SK-N-SH treated with all-trans-retinoic acid at 6 μM for 48 hours (cell line): ENCODE data around the gene CCDC106.

Source experiments
- ATAC-seq: fragments of 200-7000 bp; cut with Tn5 transposase; 3 replicates; pipeline ENCODE4 v1.9.1; 2020; ENCODE audit warnings: mild to moderate bottlenecking, moderate library complexity
- ARNTL ChIP-seq: fragments of 450-650 bp; formaldehyde crosslinking; IDR thresholded peaks from 2 replicates; pipeline ENCODE4 v1.5.0; 2020; ENCODE audit warnings: low read depth, mild to moderate bottlenecking, moderate library complexity, borderline replicate concordance
- BACH2 ChIP-seq: fragments of 250-450 bp; sonication (Bioruptor Pico); IDR thresholded peaks from 2 replicates; pipeline ENCODE4 v1.9.0; 2021; ENCODE audit warnings: mild to moderate bottlenecking, borderline replicate concordance
- CREB5 ChIP-seq: fragments of 250-450 bp; sonication (Bioruptor Pico); IDR thresholded peaks from 2 replicates; pipeline ENCODE4 v1.5.1; 2020; ENCODE audit warnings: low read depth, mild to moderate bottlenecking, moderate library complexity
- CSDC2 ChIP-seq: fragments of 250-450 bp; sonication (Bioruptor Pico); IDR thresholded peaks from 2 replicates; pipeline ENCODE4 v1.5.0; 2020; ENCODE audit warnings: mild to moderate bottlenecking, moderate library complexity
- CSRNP3 ChIP-seq: fragments of 250-450 bp; sonication (Bioruptor Pico); IDR thresholded peaks from 2 replicates; pipeline ENCODE4 v1.5.1; 2021; ENCODE audit warnings: mild to moderate bottlenecking, moderate library complexity
- ESRRG ChIP-seq: fragments of 250-450 bp; sonication (Bioruptor Pico); IDR thresholded peaks from 2 replicates; pipeline ENCODE4 v1.6.1; 2021; ENCODE audit warnings: mild to moderate bottlenecking
- GLIS3 ChIP-seq: fragments of 250-450 bp; sonication (Bioruptor Pico); IDR thresholded peaks from 2 replicates; pipeline ENCODE4 v1.5.0; 2020; ENCODE audit warnings: mild to moderate bottlenecking, moderate library complexity
- ISL1 ChIP-seq: fragments of 250-450 bp; sonication (Bioruptor Pico); IDR thresholded peaks from 2 replicates; pipeline ENCODE4 v2.1.2; 2022; ENCODE audit warnings: mild to moderate bottlenecking, moderate library complexity
- OSR1 ChIP-seq: fragments of 250-450 bp; sonication (Bioruptor Pico); IDR thresholded peaks from 2 replicates; pipeline ENCODE4 v1.8.0; 2022; ENCODE audit warnings: moderate library complexity, mild to moderate bottlenecking, inconsistent platforms
- PATZ1 ChIP-seq: fragments of 250-450 bp; sonication (Bioruptor Pico); IDR thresholded peaks from 2 replicates; pipeline ENCODE4 v1.8.0; 2020; ENCODE audit warnings: mild to moderate bottlenecking, moderate library complexity, borderline replicate concordance
- PPARA ChIP-seq: fragments of 250-450 bp; sonication (Bioruptor Pico); IDR thresholded peaks from 2 replicates; pipeline ENCODE4 v1.5.0; 2020; ENCODE audit warnings: mild to moderate bottlenecking, borderline replicate concordance
- RARB ChIP-seq: fragments of 250-450 bp; sonication (Bioruptor Pico); IDR thresholded peaks from 2 replicates; pipeline ENCODE4 v1.8.0; 2021; ENCODE audit warnings: mild to moderate bottlenecking, moderate library complexity
- SNAI2 ChIP-seq: fragments of 250-450 bp; sonication (Bioruptor Pico); IDR thresholded peaks from 2 replicates; pipeline ENCODE4 v1.5.0; 2020; ENCODE audit warnings: mild to moderate bottlenecking, moderate library complexity
- TCF4 ChIP-seq: fragments of 250-450 bp; sonication (Bioruptor Pico); IDR thresholded peaks from 2 replicates; pipeline ENCODE4 v1.8.0; 2021; ENCODE audit warnings: mild to moderate bottlenecking, moderate library complexity, borderline replicate concordance
- TOX ChIP-seq: fragments of 250-450 bp; sonication (Bioruptor Pico); IDR thresholded peaks from 2 replicates; pipeline ENCODE4 v1.8.0; 2021; ENCODE audit warnings: mild to moderate bottlenecking, moderate library complexity, borderline replicate concordance
- ZC3H10 ChIP-seq: fragments of 250-450 bp; sonication (Bioruptor Pico); IDR thresholded peaks from 2 replicates; pipeline ENCODE4 v1.5.1; 2021; ENCODE audit warnings: mild to moderate bottlenecking, moderate library complexity
- ZFP3 ChIP-seq: fragments of 250-450 bp; sonication (Bioruptor Pico); IDR thresholded peaks from 2 replicates; pipeline ENCODE4 v1.5.0; 2020; ENCODE audit warnings: mild to moderate bottlenecking, moderate library complexity
- ZFP30 ChIP-seq: fragments of 450-650 bp; formaldehyde crosslinking; IDR thresholded peaks from 2 replicates; pipeline ENCODE4 v1.5.0; 2022; ENCODE audit warnings: mild to moderate bottlenecking, moderate library complexity
- ZNF565 ChIP-seq: fragments of 450-650 bp; formaldehyde crosslinking; conservative IDR thresholded peaks from 2 replicates; pipeline ENCODE4 v1.5.0; 2020; ENCODE audit warnings: low read depth, mild to moderate bottlenecking, moderate library complexity
- ZNF70 ChIP-seq: fragments of 450-650 bp; formaldehyde crosslinking; IDR thresholded peaks from 2 replicates; pipeline ENCODE4 v1.5.0; 2020; ENCODE audit warnings: mild to moderate bottlenecking, moderate library complexity
- ZNF8 ChIP-seq: fragments of 450-650 bp; formaldehyde crosslinking; IDR thresholded peaks from 2 replicates; pipeline ENCODE4 v1.5.0; 2020; ENCODE audit warnings: mild to moderate bottlenecking, moderate library complexity
- TF ChIP-seq, protein P1 (sequence below): fragments of 250-450 bp; sonication (Bioruptor Pico); IDR thresholded peaks from 2 replicates; pipeline ENCODE4 v1.8.0; 2021; ENCODE audit warnings: low read depth, mild to moderate bottlenecking, moderate library complexity, borderline replicate concordance

The CCDC106 gene

DNA sequence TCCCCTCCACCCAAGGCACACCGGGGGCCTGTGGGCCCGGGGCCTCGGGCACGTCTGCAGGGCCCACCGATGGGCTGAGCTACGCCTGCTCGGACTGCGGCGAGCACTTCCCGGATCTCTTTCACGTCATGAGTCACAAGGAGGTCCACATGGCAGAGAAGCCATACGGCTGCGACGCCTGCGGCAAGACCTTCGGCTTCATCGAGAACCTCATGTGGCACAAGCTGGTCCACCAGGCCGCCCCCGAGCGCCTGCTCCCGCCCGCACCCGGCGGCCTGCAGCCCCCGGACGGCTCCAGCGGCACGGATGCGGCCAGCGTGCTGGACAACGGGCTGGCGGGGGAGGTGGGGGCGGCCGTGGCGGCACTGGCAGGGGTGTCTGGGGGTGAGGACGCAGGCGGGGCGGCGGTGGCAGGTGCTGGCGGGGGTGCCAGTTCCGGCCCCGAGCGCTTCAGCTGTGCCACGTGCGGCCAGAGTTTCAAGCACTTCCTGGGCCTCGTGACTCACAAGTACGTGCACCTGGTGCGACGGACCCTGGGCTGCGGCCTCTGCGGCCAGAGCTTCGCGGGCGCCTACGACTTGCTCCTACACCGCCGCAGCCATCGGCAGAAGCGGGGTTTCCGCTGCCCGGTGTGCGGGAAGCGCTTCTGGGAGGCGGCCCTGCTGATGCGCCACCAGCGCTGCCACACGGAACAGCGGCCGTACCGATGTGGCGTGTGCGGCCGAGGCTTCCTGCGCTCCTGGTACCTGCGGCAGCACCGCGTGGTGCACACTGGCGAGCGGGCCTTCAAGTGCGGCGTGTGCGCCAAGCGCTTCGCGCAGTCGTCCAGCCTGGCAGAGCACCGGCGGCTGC, 32.2 kb upstream of the CCDC106 start:
- no peak for ATAC-seq
- TF ChIP-seq PPARA (CRISPR knock-in tag) (no peak), ISL1 (CRISPR knock-in tag) (no peak), RARB (CRISPR knock-in tag) (no peak), ZNF70 (no peak), OSR1 (no peak), ZFP3 (CRISPR knock-in tag) (no peak)

- ATAC-seq = no peak
- TF ChIP-seq ESRRG (CRISPR knock-in tag) (no peak), SNAI2 (CRISPR knock-in tag) (no peak), GLIS3 (CRISPR knock-in tag) (no peak), TOX (CRISPR knock-in tag) (no peak), CSRNP3 (no peak), ZNF565 (no peak), ZNF8 (no peak), ZFP30 (CRISPR knock-in tag) (no peak), BACH2 (CRISPR knock-in tag) (no peak), CREB5 (no peak), ZC3H10 (CRISPR knock-in tag) (no peak), TCF4 (CRISPR knock-in tag) (no peak), ISL1 (CRISPR knock-in tag) (no peak), ARNTL (CRISPR knock-in tag) (no peak), ZFP3 (CRISPR knock-in tag) (no peak), CSDC2 (no peak)
- TF ChIP-seq, protein P1, sequence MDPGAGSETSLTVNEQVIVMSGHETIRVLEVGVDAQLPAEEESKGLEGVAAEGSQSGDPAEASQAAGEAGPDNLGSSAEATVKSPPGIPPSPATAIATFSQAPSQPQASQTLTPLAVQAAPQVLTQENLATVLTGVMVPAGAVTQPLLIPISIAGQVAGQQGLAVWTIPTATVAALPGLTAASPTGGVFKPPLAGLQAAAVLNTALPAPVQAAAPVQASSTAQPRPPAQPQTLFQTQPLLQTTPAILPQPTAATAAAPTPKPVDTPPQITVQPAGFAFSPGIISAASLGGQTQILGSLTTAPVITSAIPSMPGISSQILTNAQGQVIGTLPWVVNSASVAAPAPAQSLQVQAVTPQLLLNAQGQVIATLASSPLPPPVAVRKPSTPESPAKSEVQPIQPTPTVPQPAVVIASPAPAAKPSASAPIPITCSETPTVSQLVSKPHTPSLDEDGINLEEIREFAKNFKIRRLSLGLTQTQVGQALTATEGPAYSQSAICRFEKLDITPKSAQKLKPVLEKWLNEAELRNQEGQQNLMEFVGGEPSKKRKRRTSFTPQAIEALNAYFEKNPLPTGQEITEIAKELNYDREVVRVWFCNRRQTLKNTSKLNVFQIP (CRISPR knock-in tag) = no peak
These were observed 31.6 kb upstream of the CCDC106 start for GRCh38 chr19:55616395-55616875.

GRCh38 chr19:55617426-55617825, 30.6 kb upstream of the CCDC106 start:
- no peak for TF ChIP-seq ESRRG (CRISPR knock-in tag)
- no peak for ATAC-seq

DNA sequence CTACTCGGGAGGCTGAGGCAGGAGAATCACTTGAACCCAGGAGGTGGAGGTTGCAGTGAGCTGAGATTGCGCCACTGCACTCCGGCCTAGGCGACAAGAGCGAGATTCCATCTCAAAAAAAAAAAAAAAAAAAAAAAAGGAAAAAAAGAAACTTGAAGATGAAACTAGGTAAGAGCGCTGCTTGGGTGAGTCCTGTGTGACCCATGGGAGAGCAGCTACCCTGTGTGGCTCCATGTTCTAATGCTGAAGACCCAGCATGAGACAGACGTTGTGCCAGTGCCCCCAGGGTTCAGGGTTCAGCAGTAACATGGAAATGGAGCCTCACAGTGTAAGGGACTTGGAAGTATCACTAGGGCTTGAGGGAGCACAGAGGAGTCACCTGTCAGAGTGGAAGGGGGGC, 29.6 kb upstream of the CCDC106 start:
- no peak for TF ChIP-seq ZFP3 (CRISPR knock-in tag)
- TF ChIP-seq PATZ1 (CRISPR knock-in tag) = no peak
- TF ChIP-seq ISL1 (CRISPR knock-in tag) = no peak
- no peak for TF ChIP-seq TOX (CRISPR knock-in tag)
- no peak for TF ChIP-seq GLIS3 (CRISPR knock-in tag)
- no peak for TF ChIP-seq CSDC2
- TF ChIP-seq CSRNP3 = no peak
- no peak for TF ChIP-seq ESRRG (CRISPR knock-in tag)
- TF ChIP-seq SNAI2 (CRISPR knock-in tag) = no peak
- no peak for TF ChIP-seq ZNF8
- TF ChIP-seq PPARA (CRISPR knock-in tag) = no peak
- TF ChIP-seq ZNF565 = no peak
- TF ChIP-seq, protein P1 (CRISPR knock-in tag) = no peak
- no peak for TF ChIP-seq ZC3H10 (CRISPR knock-in tag)
- ATAC-seq = no peak
